KG1 (cell line): ENCODE results near the gene ZFHX3.

Source experiments
- DNase-seq: peaks from one replicate; lab custom pipeline; 2025; lab: John Stamatoyannopoulos, UW

The ZFHX3 gene

DNA sequence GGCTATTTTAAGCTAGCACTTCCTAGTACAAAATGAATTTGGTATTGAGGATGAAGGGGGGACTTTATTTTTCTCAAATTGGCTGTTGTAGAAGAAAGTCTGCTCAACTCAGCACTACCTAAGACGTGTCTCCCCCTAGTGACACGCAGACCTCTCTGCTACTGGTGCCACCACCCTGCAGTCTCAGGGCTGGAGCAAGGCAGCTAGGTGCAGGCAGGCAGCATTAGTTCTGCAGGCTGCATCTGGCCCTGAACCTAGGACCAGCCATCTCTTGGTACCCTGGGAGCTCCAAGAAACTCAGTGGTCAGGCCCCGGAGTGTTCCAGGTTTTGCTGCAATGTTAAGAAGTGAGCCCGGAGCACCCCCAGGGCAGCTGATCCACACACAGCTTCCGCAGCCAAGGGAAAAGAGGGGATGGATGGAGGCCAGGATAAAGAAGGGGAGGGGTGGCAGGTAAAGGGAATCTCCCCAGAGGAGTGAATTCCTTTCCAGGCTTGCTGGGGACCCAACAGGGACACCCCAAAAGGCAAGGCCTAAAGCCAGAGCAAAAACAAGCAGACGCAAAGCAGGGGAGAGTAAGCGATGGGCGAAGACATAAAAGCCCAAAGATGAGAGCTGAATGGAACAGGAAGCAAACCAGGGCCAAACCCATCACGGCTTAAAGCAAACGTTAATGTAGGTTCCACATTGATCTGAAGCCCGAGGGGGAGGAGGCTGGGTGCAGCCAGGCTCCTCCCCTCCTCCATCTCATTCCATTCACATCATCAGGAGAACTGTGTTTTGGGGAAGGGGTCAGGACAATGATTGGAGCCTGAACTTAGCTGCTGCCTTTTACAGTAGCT, 200.5 kb downstream of the ZFHX3 start:
- no peak for DNase-seq

DNA sequence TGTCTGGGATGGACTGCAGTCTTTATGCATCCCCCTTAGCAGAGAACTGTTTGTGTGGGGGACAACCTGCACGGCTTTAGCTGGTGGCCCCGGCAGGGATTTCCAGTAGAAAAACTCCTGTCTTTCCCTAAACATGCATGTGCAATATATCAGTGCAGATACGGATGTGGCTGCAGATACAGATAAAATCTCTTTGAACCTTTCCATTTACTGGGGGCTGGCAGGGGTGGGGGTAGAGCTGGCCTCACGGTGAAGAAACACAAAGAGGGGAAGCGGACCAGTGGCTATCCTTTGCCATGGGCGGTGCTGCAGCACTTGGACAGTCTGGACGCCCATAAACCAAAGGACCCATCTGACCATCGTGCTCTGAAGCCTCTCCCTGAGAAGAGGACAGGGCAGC, 201.3 kb downstream of the ZFHX3 start:
- DNase-seq = no peak

DNA sequence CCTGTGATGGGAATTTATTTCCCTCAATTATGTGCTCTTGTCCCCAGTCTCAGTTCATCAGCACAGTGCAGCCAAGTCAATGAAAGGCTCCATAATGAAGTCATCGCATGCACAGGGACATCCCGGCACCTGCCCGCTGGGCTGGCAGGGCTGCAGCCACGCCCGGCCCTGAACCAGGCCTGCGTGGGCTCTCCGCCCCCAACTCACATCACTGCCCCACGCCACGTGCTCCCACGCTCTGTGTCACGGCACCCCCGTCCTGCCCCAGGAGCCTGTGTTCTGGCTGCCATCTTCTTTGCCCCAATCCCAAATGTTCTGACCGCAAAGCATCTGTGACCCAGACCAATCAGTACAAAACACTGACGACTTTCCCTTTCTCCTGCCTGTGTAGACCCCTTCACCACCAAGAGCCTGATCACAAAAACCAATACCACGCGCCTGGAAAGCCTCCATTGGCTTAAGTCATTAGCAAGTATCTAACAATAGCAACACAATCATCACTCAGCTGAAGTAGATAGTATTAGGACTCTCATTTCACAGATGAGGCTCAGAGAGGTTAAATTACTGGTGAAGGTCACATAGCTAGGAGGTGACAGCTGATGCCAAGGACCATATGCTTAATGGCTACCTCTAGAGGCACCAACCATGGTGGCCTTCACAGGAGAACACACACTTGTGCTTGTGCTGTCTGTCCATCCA, 202.5 kb downstream of the ZFHX3 start:
- DNase-seq = no peak

DNA sequence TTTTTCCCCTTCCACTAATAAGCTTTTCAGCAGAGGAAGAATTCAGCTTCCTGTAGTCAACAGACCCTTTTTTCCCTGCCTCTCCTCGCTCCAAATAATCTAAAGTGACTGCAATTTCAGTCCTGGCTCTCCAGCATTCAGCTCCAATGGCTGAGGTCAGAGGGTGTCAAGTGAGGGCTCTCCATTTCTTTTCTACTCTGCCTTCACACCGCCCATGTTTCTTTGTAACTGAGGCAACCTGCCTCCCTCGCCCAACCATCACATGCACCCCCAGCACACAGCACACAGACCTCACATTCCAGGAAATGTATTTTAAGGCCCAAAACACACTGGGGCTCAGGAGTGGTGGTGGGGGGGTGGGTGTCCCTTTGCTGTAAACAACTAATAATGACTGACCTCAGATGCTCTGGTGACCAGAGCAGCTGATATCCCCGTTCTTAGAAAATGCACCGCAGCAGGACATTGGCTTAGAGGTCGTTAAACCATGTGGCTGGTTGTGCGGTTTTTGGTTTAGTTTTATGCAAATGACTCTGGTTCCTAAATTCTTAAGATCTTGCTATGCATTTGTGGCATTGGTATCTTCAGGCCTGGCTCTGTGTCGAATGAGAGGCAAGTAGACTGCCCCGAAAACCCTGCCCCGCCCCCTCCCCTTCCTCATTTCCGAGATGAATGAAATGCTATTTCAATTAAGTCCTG, 203.6 kb downstream of the ZFHX3 start:
- no peak for DNase-seq

DNA sequence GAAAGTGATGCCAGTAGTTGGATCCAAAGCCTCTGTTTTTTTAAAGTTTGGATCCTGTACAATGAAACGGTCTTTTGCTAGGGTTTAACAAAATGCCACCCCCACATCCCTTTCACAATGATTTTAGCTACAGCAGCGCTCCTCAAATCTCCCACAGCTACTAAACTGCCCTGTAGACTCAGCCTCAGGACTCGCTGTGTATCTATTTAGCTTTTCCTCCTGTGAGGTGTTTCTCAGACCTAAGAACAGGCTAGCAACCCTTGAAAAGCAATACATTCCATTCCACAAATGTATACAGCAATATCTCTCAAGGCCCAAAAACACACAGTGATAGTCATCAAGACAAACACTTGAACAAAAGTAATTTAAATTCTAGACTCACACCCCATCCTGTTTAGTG, 206.4 kb downstream of the ZFHX3 start:
- DNase-seq = no peak

DNA sequence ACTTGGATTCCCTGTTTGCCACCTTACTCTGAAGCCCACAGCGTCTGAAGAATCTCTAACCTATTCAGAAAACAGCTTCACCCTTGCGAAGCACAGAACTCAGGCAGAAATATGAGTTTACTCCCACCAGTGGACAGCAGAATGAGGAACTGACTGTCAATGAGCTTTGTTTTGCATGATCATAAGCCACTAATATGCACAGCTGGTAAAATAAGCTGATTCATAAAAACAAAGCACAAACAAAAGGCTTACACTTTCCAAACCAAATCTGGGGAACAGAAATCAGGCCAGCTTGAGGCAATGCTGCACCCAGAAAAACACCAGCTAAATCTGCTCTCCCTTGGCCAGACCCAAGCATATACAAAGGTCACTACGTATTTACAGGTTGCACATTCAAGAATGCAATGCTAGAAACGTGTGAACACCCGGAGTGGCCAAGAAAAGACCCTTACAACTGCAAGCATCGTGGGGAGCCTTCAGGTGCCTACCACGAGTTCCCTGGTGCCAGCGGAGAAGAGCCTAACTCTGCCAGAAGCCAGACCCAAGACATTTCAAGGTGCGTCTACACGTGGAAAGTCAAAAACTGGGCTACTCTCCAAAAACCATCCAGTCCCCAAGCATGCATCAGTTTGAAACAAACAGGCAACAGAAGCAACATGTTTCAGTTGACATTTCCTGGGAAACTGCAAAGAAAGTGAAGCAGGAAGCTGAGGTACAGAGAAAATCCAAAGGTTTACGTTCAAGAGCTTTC, 207.1 kb downstream of the ZFHX3 start:
- no peak for DNase-seq

DNA sequence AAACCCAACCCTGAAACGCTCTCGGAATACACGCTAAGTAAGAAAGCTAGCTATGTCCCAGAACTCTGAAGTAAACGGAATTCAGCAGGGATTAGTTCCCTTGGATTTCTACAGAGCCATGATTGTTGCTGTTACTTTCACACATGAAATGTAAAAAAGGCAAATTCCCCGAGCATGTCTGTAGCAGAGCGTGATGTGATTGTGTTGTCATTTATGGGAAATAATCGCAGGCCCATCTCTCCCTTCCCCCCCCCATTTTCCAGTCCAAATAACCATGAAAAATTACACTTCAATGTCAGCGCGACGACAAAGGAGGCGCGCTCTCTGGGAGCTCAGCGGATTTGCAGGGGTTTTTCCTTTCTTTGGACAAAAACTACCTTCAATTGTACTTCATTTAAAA, 209.0 kb downstream of the ZFHX3 start:
- DNase-seq = no peak

DNA sequence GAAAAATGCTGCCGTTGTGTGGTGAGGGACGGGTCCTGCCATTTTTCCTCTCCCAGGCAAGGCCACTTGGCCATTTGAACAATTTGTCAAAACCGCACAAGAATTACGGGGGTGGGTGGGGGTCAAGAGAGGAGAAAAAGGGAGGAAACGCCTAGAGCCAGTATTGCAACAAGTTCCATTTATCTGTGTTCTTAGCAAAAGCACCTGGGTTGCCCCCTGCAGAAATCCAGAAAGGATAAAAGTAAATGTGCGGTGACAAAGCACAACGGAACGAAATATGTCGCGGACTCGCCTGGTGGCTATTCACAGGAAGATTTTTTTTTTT, 209.4 kb downstream of the ZFHX3 start:
- no peak for DNase-seq

DNA sequence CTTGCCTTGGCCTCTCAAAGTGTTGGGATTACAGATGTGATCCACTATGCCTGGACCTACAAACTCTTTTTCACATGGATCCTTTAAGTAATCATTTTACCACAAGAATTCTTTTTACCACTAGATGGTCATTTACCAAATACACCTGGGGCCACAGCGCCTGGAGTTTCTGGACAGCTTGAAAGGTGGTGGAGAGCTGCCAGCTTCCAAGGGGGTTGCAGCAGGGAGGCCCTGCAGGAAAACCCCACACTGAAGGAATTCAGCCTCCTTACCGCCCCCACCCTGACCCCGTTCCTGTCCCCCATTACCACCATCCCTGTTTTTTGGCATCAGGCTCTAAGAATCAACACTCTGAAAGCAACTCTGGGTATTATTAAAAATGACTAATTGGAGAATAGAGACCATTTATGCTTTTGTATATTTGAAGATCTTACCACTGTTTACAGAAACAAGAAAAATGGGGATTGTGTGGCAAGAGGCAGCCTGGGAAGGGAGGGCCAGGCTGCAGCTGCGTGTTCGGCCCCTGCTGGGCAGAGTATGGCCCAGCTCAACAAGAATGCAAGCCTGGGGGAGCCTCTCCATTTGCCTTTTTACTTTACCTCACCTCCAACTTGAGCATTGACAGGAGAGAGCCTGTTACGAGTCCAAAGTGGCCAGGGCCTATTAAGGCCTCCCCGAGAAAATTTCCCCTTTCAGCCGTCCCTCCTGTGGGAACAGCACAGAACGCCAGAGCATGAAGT, 209.9 kb downstream of the ZFHX3 start:
- no peak for DNase-seq

DNA sequence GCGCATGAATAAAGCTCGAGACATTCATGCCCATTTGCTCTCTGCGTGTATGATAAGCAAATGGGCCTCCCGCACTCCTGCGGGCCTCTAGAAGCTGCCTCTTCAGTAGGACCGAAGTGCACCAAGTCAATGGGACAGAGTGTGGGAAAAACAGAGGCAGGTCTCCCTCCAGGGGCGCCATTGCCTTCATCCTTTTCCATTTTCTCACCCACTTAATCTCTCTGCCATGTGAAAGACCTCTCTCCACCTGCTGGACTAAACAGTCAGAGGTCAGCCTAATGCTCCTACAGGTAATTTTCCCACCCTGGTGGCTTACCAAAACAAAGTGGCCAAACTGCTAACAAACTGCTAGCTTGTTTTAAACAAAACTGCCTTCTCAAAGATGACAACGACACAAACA, 210.9 kb downstream of the ZFHX3 start:
- DNase-seq = no peak

DNA sequence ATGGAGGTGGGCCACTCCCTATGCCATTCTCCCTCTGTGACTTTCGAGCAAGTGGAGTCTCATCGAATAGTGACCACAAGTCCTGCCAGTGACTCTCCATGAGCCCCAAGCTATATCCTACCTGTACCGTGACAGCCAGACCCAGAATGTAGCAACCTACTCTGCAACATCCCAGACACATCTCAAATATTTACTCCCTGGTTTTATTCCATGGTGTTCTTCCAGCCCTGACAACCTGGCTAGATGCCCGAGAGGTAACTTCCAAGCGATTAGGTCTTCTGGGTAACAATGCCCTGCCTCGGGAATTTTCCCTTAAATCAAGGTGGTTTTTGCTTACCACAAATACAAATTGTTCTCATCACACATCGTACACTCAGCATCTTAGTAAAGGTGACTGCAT, 211.7 kb downstream of the ZFHX3 start:
- DNase-seq = no peak

DNA sequence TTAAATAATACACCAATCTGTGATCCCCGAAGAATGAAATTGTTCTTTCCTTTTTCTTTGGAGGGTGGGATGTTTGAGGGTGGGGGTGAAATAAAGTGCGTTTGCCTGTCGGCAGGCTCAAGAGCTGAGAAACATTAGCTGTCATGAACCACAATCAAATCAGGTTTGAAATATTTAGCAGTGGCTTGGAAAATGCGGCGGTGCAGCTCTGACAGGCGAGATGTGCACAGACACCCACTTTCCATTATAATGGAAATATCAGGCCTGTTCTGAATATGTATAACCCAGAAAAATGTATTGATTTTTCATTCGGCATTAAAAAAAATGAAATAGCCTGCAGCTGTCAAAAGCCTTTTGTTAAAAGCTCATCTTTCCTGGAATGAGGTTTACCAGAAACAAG, 212.8 kb downstream of the ZFHX3 start:
- DNase-seq = no peak

DNA sequence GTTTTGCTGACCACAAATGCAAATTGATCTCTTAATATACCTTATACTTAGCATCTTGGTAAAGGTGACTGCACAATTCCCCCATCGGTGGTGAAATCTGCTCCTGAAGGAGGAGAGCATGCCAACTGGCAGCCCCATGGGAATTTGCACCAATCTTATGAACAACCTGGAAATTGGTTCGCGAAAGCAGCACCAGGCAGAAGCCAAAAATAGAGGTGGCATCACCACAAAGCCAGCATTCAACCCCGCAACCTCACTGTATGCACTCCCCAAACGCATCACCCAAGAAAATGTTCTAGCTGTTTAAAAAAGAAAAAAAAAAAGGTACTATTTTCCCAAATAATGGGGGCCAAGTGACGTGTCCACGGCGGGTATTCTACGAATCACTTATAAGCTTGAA, 213.4 kb downstream of the ZFHX3 start:
- DNase-seq = no peak

DNA sequence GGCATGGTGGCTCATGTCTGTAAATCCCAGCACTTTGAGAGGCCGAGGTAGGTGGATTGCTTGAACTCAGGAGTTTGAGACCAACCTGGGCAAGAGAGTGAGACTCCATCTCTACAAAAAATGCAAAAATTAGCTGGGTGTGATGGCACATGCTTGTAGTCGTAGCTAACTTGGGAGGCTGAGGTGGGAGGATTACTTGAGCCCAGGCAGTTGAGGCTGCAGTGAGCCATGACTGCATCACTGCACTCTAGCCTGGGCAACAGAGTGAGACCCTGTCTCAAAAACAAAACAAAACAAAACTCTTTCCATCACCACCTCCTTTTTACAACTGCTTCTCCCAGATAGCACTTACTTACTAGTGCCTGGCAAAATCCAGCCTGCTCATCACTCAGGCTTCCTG, 214.0 kb downstream of the ZFHX3 start:
- DNase-seq = no peak

DNA sequence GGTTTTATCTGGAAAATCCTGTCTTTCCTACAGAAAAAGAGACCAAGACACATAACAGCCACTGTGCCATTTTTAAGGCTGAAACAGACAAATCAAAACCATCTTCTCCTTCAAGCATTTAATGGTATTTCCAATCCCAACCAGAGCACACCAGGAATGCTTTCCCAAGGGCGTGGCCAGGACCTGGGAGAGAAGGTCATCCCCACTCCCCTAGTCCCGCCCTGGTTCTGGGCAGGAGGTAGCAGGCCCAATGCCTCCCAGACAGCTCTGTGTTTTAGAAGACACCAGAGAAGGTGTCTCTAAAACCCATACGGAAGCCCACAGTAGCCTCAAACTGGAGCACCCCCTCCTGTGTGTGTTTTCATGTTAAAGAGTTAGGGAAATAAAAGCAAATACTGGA, 214.4 kb downstream of the ZFHX3 start:
- no peak for DNase-seq

DNA sequence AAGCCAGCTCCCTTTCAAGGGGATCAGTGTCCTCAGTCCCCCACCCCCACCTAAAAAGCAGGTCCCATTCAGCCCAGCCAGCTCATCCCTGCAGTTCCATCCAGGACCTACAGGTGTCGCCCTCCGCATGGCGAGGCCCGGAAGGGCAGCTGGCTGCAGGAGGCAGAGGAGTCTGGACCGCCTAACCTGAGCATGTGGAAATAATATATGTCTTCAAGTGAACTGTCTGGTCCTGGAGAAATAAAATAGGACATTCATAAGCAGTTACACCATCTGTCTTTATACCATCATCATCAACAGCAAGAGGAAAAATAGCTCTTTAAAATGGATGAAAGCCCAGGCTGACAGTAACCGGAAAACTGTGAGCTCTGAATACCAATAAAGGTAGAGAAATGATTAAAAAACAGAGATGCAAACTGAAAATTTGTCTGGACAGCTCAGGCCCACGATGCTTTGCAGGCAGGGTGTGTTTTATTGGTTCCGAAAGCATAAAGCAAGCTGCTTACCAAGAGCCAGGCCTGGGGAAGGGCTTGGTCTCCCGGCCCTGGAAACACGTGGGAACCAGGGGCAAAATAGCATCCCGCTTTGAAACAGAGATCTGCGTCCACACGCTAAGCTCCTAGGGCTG, 215.2 kb downstream of the ZFHX3 start:
- peak; percentile 21 for DNase-seq

DNA sequence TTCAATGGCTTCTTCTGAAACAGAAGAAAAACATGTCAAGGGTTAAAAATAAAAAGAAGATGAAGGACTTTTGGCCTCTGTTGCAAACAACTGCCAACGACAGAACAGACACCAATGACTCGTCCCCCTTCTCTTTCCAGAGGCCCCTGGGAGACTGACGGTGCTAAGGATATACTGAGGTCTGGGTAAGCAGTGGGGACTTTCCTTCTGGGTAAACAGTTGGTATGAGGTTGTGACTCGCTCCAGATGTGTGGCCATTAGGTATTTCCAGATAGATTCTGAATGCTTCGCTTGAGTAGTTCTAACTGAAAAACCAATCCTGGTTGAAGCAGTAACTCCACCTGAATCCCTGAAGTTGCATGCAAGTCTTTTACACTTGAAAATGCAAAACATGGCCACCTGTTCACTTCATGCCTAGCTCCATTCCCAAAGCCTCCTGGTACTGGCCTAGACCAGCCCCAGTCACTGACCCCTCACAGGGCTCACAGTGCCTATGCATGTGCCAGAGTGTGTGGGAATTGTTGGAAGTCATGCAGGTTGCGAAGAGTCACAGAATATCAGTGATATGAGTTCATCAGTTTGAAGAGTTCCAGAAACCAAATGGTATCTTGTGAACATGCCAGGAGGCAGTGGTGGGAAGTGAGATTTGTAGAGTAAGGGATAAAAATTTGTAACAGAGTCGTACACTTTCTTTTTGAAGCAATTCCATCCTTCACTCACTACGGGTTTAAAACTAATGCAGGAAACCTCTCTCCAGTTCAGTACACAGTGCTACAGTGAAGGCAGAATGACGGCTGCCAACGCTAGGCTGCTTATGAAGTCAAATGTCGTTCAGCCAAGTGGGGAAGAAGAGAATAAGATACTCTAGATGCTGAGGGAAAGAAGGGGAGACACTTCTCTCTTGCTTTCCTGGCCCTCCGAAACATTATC, 217.8 kb downstream of the ZFHX3 start:
- no peak for DNase-seq

DNA sequence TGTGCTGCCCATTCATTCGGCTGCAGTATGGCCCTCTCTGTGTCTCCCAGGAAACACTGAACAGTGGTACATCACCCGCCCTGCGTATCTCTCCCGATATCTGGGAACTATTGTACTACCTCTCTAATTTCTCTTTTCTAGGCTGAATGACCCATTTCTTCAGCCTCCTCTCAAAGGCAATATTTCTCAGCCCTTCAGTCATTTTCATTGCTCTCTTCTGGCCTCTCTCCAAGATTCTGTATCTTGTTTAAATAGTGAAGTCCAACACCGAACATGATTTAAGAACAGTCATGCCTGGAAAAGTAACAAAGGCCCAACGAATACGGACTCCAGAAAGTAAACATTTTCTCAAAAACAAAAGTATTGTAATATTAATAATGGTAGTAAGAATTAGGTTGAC, 220.1 kb downstream of the ZFHX3 start:
- no peak for DNase-seq

DNA sequence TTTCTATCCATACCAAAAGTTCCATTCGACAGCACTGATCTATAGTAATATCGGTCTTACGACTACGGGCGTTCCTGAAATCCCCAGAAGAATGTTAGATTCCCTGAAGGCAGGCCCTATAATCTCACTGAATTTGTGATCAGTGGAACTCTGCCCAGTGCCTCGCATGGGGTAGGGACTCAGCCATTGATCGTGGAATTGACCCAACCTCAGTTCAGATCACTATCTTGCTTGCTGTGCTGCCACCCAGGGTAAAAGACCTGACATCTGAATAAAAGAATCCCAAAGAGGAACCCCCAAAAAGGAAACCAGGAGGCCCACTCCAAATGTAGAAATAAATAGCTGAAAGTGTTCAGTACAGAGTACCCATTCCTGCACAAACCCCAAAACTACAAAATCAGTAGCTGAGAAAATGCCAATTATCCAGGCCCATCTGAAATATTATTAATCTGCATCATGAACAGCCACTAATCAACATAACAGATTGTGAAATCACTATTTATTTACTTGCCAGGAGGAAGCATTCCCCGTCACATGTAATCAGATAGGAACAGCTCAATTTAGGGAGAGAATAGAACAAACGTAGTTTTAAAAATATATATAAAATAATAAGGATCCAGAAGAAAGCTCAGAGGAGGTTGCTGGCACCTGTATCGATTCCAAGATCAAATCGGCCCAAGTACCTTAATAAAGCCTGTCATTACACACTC, 221.9 kb downstream of the ZFHX3 start:
- DNase-seq = no peak

DNA sequence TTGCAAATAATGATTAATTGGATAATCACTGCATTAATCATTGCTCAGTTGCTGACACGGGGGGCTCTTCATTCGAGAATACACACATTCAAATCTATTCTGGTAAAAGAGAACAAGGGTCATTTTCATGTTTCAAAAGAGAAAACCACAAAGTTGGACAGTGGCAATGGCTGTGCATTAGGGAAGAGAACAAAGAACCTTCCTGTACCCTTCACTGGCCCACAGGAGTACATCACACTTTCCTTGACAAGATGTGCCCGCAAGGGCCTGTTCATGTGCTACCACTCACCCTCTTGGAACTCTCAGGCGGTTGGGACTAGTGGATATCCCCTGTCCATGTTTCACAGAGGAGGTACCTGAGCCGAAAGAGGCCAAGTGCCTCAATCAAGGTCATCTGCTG, 223.2 kb downstream of the ZFHX3 start:
- DNase-seq = no peak
